Loucy (cell line): Measurements from ENCODE around the gene RPS6KB2.

Experiments
- H2AFZ ChIP-seq: fragments of 200-600 bp; sonication (generic); 2 replicates; pipeline ENCODE4 v1.6.0; 2016; ENCODE audit warnings: antibody characterized with exemption, mild to moderate bottlenecking, low read length, moderate library complexity
- H3F3A ChIP-seq: fragments of 200-600 bp; 2 replicates; pipeline ENCODE4 v1.6.0; 2016; ENCODE audit warnings: antibody characterized with exemption, low read depth, mild to moderate bottlenecking
- H3K27me3 ChIP-seq: fragments of 200-600 bp; sonication (generic); 2 replicates; pipeline ENCODE4 v1.6.1; 2014; ENCODE audit warnings: low read length, mild to moderate bottlenecking; ENCODE audit not compliant: insufficient read depth, poor library complexity, severe bottlenecking
- H3K36me3 ChIP-seq: fragments of 200-600 bp; sonication (generic); 2 replicates; pipeline ENCODE4 v1.6.1; 2016; ENCODE audit warnings: low read length; ENCODE audit not compliant: insufficient read depth
- H3K4me1 ChIP-seq: fragments of 200-600 bp; sonication (generic); 2 replicates; pipeline ENCODE4 v1.5.1; 2014; ENCODE audit warnings: low read length, mild to moderate bottlenecking; ENCODE audit not compliant: insufficient read depth, poor library complexity, severe bottlenecking
- H3K4me2 ChIP-seq: fragments of 200-600 bp; sonication (generic); 2 replicates; pipeline ENCODE4 v1.6.0; 2014; ENCODE audit warnings: antibody characterized with exemption, low read length, low read depth, mild to moderate bottlenecking; ENCODE audit not compliant: poor library complexity, severe bottlenecking
- H3K4me3 ChIP-seq: fragments of 200-600 bp; sonication (generic); 2 replicates; pipeline ENCODE4 v1.5.1; 2014; ENCODE audit warnings: low read length, mild to moderate bottlenecking, mixed read lengths; ENCODE audit not compliant: poor library complexity, severe bottlenecking
- H3K79me2 ChIP-seq: fragments of 200-600 bp; sonication (generic); 2 replicates; pipeline ENCODE4 v1.6.1; 2014; ENCODE audit warnings: low read length; ENCODE audit not compliant: insufficient read depth
- H3K9ac ChIP-seq: fragments of 200-600 bp; sonication (generic); 2 replicates; pipeline ENCODE4 v1.6.0; 2014; ENCODE audit warnings: mild to moderate bottlenecking, low read depth, low read length, moderate library complexity; ENCODE audit not compliant: poor library complexity, severe bottlenecking
- H3K9me2 ChIP-seq: fragments of 200-600 bp; sonication (generic); replicated peaks from 2 replicates; pipeline ENCODE4 v1.6.1; 2016; ENCODE audit warnings: low read depth, low read length, mixed read lengths
- H3K9me3 ChIP-seq: fragments of 200-600 bp; sonication (generic); 2 replicates; pipeline ENCODE4 v1.6.1; 2014; ENCODE audit warnings: mild to moderate bottlenecking, antibody characterized with exemption, low read length, low read depth; ENCODE audit not compliant: insufficient read depth
- H4K20me1 ChIP-seq: fragments of 200-600 bp; sonication (generic); 2 replicates; pipeline ENCODE4 v1.6.0; 2014; ENCODE audit warnings: antibody characterized with exemption, low read length, mild to moderate bottlenecking; ENCODE audit not compliant: insufficient read depth, poor library complexity, severe bottlenecking
- EZH2phosphoT487 ChIP-seq: fragments of 200-600 bp; IDR thresholded peaks from 2 replicates; pipeline ENCODE4 v1.6.1; 2018; ENCODE audit warnings: antibody characterized with exemption, mild to moderate bottlenecking, moderate library complexity, borderline replicate concordance
- TF ChIP-seq, protein P1 (sequence below): fragments of 200-600 bp; sonication (generic); conservative IDR thresholded peaks from 2 replicates; pipeline ENCODE4 v1.5.1; 2014; ENCODE audit warnings: mild to moderate bottlenecking, antibody characterized with exemption, low read length

The RPS6KB2 gene

DNA sequence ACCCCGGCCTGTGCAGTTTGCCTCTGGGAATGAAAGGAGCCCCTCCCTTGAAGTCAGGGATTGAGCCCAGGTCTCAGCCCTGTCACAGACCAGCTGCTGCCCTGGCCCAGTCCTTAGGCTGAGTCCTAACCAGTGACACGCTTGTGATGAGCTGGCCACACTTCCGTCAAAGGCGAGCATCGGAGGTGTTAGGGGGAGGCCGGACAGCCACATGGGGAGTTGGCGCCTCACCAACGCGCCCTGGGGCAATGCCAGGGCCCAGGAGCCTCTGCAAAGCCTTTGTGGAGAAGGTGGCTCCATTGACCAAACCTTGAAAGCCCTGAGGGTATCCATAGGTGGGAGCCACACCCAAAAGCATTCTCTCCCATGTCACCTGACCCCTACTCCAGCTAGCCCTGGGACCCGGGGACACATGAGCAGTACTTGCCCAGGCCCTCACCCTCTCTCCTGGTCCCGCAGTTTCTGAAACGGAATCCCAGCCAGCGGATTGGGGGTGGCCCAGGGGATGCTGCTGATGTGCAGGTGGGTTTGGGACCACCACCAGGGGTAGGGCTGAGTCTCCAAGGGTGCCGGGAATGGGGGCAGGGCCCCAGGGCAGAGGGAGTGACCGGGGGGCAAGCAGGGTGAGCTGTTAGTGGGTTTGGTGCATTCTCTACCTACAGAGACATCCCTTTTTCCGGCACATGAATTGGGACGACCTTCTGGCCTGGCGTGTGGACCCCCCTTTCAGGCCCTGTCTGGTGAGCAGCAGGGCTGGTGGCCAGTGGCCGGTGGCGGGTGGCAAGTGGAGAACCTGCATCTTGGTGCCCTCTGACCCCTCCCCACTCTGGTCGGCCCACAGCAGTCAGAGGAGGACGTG, 5.5 kb downstream of the RPS6KB2 start:
- no peaks in the 10 kb centered on the region for H3K9me3 ChIP-seq
- H3K4me3 ChIP-seq, result peak overlapping the region; percentile 100
- no peaks in the 10 kb centered on the region for H3K27me3 ChIP-seq
- no peak overlapping the region for H2AFZ ChIP-seq
- H3F3A ChIP-seq, result 0 out of 2 replicates have a peak, but pooled peaks cover 4% of the 10 kb centered on the region
- peaks cover 96% of the 10 kb centered on the region for H3K79me2 ChIP-seq
- no peaks in the 10 kb centered on the region for H3K9me2 ChIP-seq
- peaks cover 20% of the 10 kb centered on the region; the same call in 1 of the 2 replicates for H3K36me3 ChIP-seq
- peaks cover 54% of the 10 kb centered on the region for H3K4me1 ChIP-seq
- TF ChIP-seq, protein P1, sequence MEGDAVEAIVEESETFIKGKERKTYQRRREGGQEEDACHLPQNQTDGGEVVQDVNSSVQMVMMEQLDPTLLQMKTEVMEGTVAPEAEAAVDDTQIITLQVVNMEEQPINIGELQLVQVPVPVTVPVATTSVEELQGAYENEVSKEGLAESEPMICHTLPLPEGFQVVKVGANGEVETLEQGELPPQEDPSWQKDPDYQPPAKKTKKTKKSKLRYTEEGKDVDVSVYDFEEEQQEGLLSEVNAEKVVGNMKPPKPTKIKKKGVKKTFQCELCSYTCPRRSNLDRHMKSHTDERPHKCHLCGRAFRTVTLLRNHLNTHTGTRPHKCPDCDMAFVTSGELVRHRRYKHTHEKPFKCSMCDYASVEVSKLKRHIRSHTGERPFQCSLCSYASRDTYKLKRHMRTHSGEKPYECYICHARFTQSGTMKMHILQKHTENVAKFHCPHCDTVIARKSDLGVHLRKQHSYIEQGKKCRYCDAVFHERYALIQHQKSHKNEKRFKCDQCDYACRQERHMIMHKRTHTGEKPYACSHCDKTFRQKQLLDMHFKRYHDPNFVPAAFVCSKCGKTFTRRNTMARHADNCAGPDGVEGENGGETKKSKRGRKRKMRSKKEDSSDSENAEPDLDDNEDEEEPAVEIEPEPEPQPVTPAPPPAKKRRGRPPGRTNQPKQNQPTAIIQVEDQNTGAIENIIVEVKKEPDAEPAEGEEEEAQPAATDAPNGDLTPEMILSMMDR, result no peak
- no peak for TF ChIP-seq EZH2phosphoT487
- H3K4me2 ChIP-seq, result peak overlapping the region; percentile 96
- peaks cover 59% of the 10 kb centered on the region for H4K20me1 ChIP-seq
- peak overlapping the region; percentile 100 for H3K9ac ChIP-seq

DNA sequence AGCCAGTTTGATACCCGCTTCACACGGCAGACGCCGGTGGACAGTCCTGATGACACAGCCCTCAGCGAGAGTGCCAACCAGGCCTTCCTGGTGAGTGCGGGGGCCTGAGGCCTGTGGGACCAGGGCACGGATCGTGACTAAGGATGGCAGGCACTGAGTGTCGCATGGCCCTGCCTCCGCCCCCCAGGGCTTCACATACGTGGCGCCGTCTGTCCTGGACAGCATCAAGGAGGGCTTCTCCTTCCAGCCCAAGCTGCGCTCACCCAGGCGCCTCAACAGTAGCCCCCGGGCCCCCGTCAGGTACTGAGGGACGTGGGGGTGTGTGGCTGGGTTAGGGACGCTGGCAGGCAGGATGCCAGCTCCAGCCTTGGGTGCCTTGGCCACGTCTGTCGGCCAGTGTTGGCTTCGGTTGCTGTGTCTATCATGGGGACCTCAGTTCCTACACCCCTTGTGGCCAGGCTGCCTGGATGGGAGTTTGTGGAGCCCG, 6.1 kb downstream of the RPS6KB2 start:
- Histone ChIP-seq H3K4me1 (peaks cover 54% of the 10 kb centered on the region), H3K9ac (peak overlapping the region; percentile 100), H3K79me2 (peaks cover 96% of the 10 kb centered on the region), H3K36me3 (peaks cover 20% of the 10 kb centered on the region; the same call in 1 of the 2 replicates), H3K27me3 (no peaks in the 10 kb centered on the region), H3K9me2 (no peaks in the 10 kb centered on the region), H3K4me2 (peak overlapping the region; percentile 96), H4K20me1 (peaks cover 59% of the 10 kb centered on the region), H2AFZ (no peak overlapping the region), H3K4me3 (peak overlapping the region; percentile 100), H3F3A (0 out of 2 replicates have a peak, but pooled peaks cover 4% of the 10 kb centered on the region), H3K9me3 (no peaks in the 10 kb centered on the region)
- TF ChIP-seq, protein P1, result no peak
- no peak for TF ChIP-seq EZH2phosphoT487

DNA sequence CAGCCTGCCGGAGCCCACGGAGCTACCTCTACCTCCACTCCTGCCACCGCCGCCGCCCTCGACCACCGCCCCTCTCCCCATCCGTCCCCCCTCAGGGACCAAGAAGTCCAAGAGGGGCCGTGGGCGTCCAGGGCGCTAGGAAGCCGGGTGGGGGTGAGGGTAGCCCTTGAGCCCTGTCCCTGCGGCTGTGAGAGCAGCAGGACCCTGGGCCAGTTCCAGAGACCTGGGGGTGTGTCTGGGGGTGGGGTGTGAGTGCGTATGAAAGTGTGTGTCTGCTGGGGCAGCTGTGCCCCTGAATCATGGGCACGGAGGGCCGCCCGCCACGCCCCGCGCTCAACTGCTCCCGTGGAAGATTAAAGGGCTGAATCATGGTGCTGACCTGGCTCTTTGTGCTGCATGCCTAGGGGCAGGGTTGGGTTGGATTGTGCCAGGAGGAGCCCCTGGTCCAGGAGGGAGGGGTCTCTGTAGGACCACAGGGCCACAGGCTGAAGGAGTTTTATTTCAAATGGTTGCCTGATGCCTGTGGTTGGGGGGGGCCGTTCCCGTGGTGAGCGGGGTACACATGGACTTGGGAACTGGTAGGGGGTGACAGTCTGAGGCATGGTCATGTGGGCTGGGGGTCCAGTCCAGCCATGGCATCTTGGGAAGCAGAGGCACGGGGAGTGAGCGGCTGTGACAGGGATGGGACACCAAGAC, 6.9 kb downstream of the RPS6KB2 start:
- no peak for TF ChIP-seq EZH2phosphoT487
- TF ChIP-seq, protein P1, result no peak
- Histone ChIP-seq H3K27me3 (no peaks in the 10 kb centered on the region), H3K9ac (peak overlapping the region; percentile 100), H3K9me2 (no peaks in the 10 kb centered on the region), H3K4me3 (peak overlapping the region; percentile 100), H3K36me3 (peaks cover 20% of the 10 kb centered on the region; the same call in 1 of the 2 replicates), H4K20me1 (peaks cover 55% of the 10 kb centered on the region), H3K9me3 (no peaks in the 10 kb centered on the region), H3K4me2 (peak overlapping the region; percentile 96), H3K4me1 (peaks cover 53% of the 10 kb centered on the region), H3K79me2 (peaks cover 98% of the 10 kb centered on the region), H2AFZ (no peak overlapping the region), H3F3A (0 out of 2 replicates have a peak, but pooled peaks cover 4% of the 10 kb centered on the region)
